Measurements from ENCODE around the gene KCNK4.
"Not testable (repeated sequence)": the region's sequence is repeated elsewhere in the genome, so short reads cannot be mapped to it uniquely, and the experiment has no call there.

KCNK4 gene

GRCh38 chr11:64292460-64293254 is 1.6 kb downstream of the KCNK4 start:
- no peak for DNase-seq

GRCh38 chr11:64294774-64295173 is 3.7 kb downstream of the KCNK4 start:
- no peak for DNase-seq

- DNase-seq = no peak
These were observed 4.7 kb downstream of the KCNK4 start for GRCh38 chr11:64295760-64296159.

- no peak for DNase-seq
These were observed 5.1 kb downstream of the KCNK4 start for GRCh38 chr11:64296236-64296635.

GRCh38 chr11:64296830-64297698 is 6.0 kb downstream of the KCNK4 start:
- no peak for DNase-seq

GRCh38 chr11:64297699-64298358 is 6.7 kb downstream of the KCNK4 start:
- DNase-seq = no peak

- DNase-seq = no peak
These were observed 8.1 kb downstream of the KCNK4 start for GRCh38 chr11:64298966-64299846.

- no peak for DNase-seq
These were observed 8.9 kb downstream of the KCNK4 start, which contains the start of gene CATSPERZ for GRCh38 chr11:64299847-64300648. Gene CATSPERZ, plus strand, starts transcription at chr11:64300358. Its CDS starts 53 bp downstream, at chr11:64300411.

GRCh38 chr11:64303109-64304031 is 12.3 kb downstream of the KCNK4 start:
- no peak for DNase-seq

- DNase-seq = no peak
These were observed 12.9 kb downstream of the KCNK4 start for GRCh38 chr11:64304032-64304315.

GRCh38 chr11:64304316-64305072 is 13.4 kb downstream of the KCNK4 start:
- peak; percentile 86 for DNase-seq

- peak; percentile 96 to 97 for DNase-seq
These were observed 14.1 kb downstream of the KCNK4 start, which contains the start of gene ESRRA for GRCh38 chr11:64305075-64305690. Gene ESRRA, plus strand, starts transcription at chr11:64305524. Its CDS starts 1,656 bp downstream, at chr11:64307180.

GRCh38 chr11:64305691-64306562 is 14.8 kb downstream of the KCNK4 start:
- DNase-seq = peak; percentile 65 to 75

- DNase-seq = no peak
These were observed 15.4 kb downstream of the KCNK4 start for GRCh38 chr11:64306563-64306875.

- no peak for DNase-seq
These were observed 15.9 kb downstream of the KCNK4 start for GRCh38 chr11:64306876-64307622.

GRCh38 chr11:64307795-64308194 is 16.7 kb downstream of the KCNK4 start:
- DNase-seq = not testable (repeated sequence)

- no peak for DNase-seq
These were observed 21.8 kb downstream of the KCNK4 start for GRCh38 chr11:64312947-64313346.

Measured in bone marrow (tissue), 2 donors.